NCI-H2081 treated with DMSO at 0.1 percent for 48 hours (cell line): ENCODE measurements around the gene OTOP1.
"Not testable (repeated sequence)": the region's sequence is repeated elsewhere in the genome, so short reads cannot be mapped to it uniquely, and the experiment has no call there.

Experiments used
- DNase-seq: peaks from one replicate; lab custom pipeline; 2025; lab: John Stamatoyannopoulos, UW

The OTOP1 gene, protein sequence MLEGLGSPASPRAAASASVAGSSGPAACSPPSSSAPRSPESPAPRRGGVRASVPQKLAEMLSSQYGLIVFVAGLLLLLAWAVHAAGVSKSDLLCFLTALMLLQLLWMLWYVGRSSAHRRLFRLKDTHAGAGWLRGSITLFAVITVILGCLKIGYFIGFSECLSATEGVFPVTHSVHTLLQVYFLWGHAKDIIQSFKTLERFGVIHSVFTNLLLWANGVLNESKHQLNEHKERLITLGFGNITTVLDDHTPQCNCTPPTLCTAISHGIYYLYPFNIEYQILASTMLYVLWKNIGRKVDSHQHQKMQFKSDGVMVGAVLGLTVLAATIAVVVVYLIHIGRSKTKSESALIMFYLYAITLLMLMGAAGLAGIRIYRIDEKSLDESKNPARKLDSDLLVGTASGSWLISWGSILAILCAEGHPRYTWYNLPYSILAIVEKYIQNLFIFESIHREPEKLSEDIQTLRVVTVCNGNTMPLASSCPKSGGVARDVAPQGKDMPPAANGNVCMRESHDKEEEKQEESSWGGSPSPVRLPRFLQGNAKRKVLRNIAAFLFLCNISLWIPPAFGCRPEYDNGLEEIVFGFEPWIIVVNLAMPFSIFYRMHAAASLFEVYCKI

DNA sequence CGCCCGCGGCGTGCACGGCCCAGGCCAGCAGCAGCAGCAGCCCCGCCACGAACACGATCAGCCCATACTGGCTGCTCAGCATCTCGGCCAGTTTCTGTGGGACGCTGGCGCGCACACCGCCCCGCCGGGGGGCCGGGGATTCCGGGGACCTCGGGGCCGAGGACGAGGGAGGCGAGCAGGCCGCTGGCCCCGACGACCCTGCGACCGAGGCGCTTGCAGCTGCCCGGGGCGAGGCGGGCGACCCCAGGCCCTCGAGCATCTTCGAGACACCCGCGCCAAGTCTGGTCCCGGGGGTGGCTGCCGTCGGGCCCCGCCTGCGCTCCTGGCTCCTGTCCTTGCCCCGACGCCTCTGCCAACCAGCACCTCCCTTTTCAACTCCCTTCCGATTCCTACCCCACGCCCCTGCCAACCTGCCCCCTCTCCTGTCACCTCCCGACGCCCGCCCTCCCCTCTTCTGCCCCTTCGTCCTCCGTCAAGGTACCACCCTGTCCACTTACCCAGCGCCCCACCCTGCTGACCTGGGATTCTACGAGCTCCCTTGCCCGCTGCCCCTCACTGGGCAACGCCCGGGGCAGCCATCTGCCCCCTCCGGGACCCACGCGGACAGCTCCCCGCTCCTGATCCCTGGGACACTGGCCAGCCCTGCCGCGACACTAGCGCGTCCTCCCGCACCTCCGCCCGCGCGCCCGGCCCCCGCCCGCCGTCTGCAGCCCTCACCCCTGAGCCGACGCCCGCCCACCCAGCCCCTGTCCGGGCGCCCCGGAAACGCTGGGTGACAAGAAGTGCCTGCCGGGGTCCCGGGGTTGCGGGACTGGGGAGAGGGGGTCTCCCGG lies at the start of gene OTOP1:
Gene OTOP1, minus strand, starts transcription at position 324 of the 833 bp plus-strand sequence. Its CDS starts 65 bp downstream, at position 259.
- no peak for DNase-seq

DNA sequence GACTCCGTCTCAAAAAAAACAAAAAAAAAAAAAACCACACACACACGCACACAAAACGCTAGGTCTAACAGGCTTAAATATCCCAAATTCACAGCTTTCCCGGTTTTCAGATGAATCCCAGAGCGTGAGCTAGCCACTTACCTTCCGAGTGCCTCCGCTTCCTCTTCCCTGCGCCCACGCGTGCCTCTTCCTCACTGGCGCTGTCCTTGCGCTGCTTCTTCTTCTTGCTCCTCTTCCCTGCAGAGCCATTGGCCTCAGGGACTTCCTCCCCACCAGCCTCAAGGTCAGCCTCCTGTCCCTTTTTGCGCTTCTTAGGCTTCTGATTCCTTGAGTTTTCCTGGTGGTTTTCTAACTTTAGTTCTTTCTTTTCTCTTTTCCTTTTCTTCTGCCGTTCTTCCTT lies 47.5 kb upstream of the OTOP1 start:
- DNase-seq, result no peak

DNA sequence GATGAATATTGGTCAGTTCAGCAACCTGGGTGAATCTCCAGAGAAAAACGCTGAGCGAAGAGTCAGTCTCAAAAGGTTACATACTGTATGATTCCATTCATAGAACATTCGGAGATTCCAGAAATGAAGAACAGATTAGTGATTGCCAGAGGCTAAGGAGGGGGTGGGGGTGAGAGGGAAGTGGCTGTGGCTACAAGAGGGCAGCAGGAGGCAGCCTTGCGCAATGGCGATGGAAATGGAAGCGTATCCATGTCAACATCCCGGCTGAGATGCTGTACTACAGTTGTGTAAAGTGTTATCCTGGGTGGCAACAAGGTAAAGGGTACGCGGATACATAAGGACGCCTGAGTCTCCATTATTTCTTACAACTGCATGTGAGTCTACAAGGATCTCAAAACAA lies 45.2 kb upstream of the OTOP1 start:
- DNase-seq, result no peak

DNA sequence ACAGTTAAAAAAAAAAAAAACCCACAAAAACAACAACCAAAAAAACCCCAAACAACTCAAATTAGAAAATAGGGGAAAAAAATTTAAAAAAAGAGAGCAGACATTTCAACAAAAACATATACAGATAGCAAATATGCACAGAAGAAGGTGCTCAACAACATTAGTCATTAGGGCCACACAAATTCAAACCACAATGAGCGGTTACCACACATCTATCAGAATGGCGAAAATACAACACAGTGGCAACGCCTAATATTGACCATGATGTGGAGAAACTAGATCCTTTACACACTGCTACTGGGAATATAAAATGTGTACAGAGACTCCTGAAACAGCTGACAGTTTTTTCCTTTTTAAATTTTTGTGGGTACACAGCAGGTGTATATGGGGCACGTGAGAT lies 43.8 kb upstream of the OTOP1 start:
- no peak for DNase-seq

DNA sequence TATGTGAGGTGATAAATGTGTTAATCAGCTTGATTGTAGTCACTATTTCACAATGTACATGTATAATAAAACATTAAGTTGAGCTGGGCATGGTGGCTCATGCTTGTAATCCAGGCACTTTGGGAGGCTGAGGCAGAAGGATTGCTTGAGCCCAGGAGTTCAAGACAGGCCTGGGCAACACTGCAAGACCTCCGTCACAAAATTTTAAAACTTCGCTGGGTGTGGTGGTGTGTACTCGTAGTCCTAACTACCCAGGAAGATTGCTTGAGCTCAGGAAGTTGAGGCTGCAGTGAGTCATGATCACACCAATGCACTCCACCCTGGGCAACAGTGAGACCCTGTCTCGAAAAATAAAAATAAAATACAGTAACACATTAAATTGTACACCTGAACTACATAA lies 43.1 kb upstream of the OTOP1 start:
- DNase-seq, result no peak

DNA sequence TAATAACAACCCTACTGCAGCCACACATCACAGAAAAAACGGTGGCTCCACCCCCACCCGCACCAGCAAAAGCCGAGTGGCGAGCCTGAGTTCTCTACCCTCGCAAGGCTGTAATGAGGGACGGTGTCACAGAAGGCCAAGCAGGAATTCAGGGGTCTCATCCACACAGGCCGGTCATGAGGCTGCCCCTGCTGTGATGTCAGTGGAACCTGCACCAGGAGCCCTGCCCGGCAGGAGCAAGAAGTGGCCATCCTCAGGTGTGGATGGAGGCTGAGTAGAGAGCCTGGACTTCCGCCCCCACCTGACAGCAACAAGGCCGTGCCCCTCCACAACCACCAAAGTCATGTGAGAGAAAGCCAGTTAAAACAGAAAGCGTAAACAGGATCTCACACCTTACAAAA lies 42.6 kb upstream of the OTOP1 start:
- DNase-seq, result no peak

DNA sequence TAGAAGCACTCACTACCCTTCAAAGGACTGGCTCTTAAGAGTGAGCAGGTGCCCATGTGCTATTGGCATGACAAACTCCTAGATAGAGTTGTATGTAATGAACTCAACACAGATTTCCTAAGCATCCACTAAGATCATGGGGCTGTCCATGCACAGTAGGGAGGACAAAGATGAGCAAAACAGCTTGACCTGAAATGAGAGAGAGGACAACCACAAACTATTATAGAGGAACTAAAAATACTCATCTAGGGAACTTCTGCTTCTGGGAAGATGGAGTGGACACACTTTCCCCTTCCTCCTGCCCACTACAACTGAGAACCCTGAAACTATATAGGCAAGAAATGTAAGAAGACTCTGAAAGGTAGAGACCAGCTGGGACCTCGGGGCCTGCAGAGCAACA lies 42.0 kb upstream of the OTOP1 start:
- DNase-seq, result no peak

DNA sequence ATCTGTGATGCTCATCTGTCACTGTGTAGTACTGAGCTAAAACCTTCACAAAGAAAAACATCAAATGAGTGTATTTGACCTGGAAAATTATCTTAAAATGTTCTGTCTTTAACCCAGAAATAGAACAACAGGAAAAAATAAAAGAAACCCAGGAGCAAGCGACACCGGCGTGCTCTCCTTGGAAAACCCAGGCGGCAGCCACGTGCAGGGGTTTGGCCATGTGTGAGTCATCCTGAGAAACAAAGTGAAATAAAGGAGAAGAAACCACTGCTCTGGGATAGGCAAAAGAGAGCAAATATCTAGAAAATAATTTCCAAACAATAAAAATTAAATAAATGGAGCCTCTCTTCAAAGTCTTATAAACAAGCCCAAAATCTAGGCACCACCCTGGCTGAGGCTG lies 41.3 kb upstream of the OTOP1 start:
- no peak for DNase-seq

DNA sequence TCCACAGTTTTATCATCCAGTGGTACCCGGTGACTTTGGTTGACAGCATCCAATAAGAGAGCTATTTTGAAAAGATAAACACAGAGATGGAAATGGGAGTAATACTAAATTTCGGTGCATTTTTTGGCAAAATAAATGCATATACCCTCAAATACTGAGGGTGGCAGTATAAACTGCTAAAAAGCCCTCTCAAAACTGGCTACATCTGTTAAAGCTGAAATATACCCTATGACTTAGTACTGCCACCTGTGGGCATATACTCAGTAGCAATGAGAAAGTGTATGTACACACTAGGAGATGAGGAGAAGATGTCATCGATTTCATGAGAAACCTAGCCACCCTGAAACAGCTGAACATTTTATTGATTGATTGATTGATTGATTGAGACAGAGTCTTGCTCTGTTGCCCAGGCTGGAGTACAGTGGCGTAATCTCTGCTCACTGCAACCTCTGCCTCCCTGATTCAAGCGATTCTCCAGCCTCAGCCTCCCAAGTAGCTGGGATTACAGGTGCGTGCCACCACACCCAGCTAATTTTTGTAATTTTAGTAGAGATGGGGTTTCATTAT lies 33.5 kb upstream of the OTOP1 start:
- DNase-seq, result no peak

DNA sequence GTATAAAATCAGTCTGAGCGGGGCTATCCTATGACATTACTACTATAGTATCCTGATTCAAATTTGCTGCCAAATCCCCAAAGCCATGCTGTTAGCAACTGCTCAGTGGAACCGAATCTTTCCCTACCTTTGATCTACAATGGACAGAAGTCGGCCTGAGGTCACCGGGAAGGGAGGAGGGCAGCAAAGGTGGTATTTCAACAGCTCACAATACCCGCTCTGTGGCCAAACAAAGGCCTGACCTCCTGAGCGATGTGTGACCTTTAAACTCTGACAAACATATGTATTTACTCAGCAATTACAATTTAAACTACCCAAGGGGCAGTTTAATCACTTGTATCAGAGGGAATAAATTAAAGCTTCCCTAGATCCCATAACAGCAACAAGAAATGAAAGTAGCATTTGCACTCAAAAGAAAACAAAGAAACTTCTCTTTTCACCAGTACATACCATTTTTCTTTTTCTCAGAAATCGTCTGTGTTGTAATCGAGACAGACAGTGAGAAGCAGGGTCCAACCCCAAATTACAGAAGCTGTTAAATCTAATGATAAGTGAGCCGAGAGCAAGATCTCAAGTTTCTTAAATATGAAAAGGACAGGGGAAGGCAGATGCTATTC lies 32.9 kb upstream of the OTOP1 start:
- no peak for DNase-seq

DNA sequence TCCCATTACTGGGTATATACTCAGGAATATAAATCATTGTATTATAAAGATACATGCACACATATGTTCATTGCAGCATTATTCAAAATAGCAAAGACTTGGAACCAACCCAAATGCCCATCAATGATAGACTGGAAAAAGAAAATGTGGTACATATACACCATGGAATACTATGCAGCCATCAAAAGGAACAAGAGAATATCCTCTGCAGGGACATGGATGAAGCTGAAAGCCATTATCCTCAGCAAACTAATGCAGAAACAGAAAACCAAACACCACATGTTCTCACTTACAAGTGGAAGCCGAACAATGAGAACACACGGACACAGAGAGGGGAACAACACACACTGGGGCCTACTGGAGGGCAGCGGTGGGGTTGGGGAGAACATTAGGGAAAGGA lies 31.0 kb upstream of the OTOP1 start:
- DNase-seq, result not testable (repeated sequence)

DNA sequence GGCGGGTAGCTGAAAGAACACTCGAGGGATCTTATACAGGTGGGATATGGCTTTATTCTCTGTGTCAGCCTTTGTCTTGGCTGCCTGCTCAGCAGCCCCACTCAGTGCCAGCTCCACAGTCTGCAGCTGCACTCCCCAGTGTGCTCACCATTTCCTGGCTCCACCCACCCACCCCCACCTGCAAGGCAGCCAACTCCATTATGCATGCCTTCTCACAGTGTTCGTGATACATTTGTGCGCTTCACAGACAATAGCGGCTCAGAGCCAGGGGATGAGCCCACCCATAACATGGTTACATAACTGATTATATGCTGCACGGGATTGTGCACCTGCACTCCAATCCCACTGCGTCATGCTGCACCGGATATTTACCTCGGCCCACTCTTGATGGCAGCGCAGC lies 30.1 kb upstream of the OTOP1 start:
- DNase-seq, result no peak

DNA sequence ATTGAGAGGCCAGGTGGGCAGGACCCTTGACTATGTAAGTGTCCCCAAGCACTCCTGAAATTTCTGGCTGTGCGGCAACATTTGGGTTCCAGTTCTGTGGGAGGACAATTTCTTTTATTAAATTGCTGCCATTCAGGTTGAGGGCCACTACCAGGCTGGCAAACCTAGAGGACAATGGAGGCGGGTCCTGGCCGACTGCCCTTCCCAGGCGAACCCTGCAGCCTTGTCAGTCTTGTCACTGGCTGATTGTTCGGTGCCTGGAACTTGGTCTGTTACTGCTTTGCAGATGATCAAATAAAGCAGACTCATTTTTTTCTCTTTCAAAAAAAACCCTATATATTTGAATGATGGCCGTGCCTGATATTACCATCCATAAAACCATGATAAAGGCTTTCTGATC lies 27.9 kb upstream of the OTOP1 start:
- DNase-seq, result no peak

DNA sequence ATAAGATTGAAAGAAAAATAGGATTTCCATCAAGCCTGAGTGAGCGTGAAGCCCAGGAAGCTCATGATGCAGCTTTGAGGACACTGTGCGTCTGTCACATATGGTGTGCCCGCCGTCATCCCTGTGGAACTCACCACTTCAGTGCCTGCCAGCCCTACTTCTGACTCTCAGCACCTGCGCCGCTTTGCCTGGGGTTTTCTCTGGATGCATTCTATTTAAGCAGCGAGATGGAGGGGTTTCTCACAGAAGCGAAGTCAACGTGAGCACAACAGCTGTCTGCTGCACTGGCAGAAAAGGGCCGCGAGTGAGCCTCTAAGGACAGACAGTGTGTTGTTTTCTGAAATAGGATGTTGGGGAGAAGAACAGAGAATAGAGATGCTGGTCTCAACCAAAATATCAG lies 27.5 kb upstream of the OTOP1 start:
- no peak for DNase-seq

DNA sequence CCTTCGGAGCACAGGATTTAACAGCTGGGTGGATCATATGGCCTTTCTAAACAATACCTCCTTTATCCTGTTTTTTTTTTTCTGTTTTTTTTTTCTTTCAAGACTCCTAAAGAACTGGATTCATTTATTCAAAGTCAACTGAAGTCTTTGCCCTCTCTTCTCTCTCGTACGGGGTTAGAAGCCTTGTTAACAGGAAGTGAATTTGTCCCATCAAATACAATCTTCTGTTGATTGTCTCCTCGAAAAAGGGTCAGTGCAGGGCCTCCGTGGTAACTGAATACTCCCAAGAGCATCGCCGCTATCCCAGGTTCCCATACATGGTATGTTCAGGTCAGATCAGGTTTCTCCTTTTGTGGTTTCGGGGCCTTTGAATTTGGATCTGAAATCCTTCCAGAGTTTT lies 23.1 kb upstream of the OTOP1 start:
- DNase-seq, result no peak

DNA sequence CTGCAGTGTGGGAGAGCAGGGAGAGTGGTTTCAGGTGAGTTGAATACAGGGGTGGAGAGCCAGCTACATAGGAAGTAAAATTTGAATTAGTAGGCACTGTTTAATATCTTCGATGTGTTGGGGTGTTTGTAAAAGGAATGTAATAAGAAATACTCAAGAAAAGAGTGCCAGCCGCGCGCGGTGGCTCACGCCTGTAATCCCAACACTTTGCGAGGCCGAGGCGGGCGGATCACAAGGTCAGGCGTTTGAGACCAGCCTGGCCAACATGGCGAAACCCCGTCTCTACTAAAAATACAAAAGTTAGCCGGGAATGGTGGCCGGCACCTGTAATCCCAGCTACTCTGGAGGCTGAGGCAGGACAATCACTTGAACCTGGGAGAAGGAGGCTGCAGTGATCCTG lies 22.6 kb upstream of the OTOP1 start:
- DNase-seq, result not testable (repeated sequence)

DNA sequence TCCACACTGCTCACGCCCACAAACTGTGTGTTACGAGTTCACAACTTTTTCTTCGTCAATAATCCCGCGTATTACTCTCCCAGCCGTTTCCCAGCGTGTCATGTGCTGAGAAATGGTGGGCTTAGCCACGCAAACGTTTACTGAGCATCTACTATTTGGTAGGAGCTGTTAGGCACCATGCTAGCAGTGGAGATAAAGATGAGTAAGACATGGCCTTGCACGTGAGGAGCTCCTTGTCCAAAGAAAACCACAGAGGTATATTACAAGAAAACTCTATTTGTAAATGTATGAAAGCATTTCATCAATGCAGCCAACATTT lies 22.1 kb upstream of the OTOP1 start:
- no peak for DNase-seq

DNA sequence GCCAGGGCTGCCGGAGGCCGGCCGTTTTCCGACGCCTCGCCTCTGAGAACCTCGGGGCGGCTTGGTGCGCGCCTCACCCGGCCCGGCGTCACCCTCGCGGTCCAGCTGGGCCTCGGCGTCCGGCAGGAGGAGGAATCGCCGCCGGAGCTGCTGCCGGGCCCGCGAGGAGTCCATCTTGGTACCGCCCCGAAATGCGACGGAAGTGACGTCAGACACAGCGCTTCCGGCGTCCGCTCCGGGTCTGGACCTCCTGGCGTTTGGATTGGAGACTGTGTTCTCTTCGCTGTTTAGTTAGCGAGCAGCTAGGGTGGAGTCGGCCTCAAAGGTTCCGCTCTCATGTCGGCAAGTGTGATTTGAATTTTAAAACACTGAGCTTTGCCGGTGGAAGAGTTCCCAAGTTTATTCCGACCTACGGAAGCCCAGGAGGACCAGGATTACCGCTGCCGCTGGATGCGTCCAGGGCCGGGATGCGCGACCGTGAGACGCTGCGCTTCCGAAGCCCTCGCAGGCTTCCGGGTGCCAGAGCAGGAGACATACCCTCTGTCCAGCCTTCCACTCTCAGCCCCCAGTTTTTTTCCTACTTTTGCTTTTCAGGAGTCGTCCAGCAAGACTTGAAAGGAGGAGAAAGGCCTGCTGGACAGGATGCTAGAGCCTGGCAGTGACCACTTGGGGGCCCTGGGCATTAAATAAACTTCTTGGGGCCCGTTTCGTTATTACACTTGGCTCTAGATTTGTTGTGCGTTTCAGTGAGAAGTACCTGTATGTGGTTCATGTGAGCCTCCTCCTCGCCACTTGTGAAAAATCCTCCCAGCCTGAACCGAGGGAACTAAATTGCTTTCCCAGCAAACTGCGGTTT lies 21.5 kb upstream of the OTOP1 start, which contains the start of gene TMEM128:
Gene TMEM128, minus strand, starts transcription at position 195 of the 856 bp plus-strand sequence. Its CDS starts 21 bp downstream, at position 174.
- peak; percentile 78 for DNase-seq

DNA sequence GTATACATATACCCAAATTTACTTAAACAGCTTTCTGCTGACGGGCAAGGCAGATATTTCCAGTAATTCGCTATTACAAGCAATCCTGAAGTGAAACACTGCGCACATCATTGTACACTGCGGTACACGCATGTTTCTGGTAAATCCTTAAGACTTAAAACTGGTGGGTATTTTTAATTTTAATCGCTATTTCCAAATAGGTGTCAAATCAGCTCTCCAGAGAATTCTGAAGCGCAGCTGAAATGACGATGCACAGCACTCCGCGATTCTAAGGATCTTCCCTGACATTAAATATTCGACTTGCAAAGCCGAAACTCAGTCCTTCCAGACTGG lies 20.9 kb upstream of the OTOP1 start:
- no peak for DNase-seq

DNA sequence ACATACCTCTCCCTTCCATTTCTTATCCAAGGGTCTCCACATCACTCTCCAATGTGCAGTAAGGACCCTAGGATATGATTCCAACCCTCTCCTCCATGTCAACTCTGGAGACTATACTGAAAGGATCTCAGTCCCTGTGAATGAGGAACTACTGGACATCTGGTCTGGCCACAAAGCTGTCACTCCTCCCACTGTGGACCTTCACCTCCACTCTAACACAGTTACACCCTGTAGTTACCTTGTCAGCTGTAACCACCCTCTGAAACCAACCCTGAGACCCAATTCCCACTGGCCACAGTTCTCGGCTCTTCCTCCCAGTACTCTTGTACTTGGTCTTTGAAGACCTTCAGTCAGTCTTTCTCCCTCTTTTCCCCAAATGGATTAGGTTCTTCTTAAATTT lies 18.4 kb upstream of the OTOP1 start:
- no peak for DNase-seq

DNA sequence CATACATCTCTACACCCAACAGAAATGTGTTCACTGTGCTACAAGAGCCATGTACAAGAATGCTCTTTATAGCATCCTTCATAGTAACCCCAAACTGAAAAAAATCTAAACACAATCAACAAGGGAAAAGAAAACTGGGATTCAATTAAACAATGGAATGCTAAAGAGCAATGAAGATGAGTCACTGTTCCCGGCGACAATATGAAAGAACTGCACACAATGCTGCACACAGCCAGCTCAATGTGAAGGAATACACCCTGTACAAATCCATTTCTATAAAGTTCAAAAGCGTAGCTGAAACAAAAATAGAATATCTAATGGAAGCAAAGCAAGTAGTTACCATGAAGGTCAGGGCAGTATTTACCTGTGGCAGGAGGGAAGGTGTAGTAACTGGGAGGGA lies 12.8 kb upstream of the OTOP1 start:
- DNase-seq, result not testable (repeated sequence)
